Activated naive CD4-positive, alpha-beta T cell treated with anti-CD3 and anti-CD28 coated beads, Interleukin-2, amount 10 ng/mL, durations not matched to agents 7 days and 5 days (primary cell): ENCODE data around the gene NCLN.
A peak's percentile ranks its signal among the peaks of the same experiment; 100 is the strongest.
"Not testable (repeated sequence)": the region's sequence is repeated elsewhere in the genome, so short reads cannot be mapped to it uniquely, and the experiment has no call there.

Source experiments
- CTCF ChIA-PET: fragments of 350-600 bp; sonication (Branson Sonifier 250); formaldehyde crosslinking; loops from one replicate; lab custom pipeline; 2021; ENCODE audit warnings: antibody characterized with exemption; lab: Charles Lee
- DNase-seq: peaks from one replicate; pipeline ENCODE4 v3.0.0-alpha.2; 2020
- H3K27ac Mint-ChIP-seq: one replicate; pipeline ENCODE4 v1.8.0; 2021; ENCODE audit warnings: mild to moderate bottlenecking, moderate library complexity, mixed read lengths
- H3K27me3 Mint-ChIP-seq: one replicate; pipeline ENCODE4 v1.8.0; 2021; ENCODE audit warnings: mild to moderate bottlenecking, mixed read lengths
- H3K36me3 Mint-ChIP-seq: one replicate; pipeline ENCODE4 v1.8.0; 2021; ENCODE audit warnings: mixed read lengths
- H3K4me1 Mint-ChIP-seq: one replicate; pipeline ENCODE4 v1.8.0; 2021; ENCODE audit warnings: mixed read lengths
- H3K4me3 Mint-ChIP-seq: one replicate; pipeline ENCODE4 v1.8.0; 2021; ENCODE audit warnings: mild to moderate bottlenecking, moderate library complexity, mixed read lengths
- H3K9me3 Mint-ChIP-seq: one replicate; pipeline ENCODE4 v1.8.0; 2021; ENCODE audit warnings: mixed read lengths

NCLN gene

GRCh38 chr19:3162418-3163229 lies 23.1 kb upstream of the NCLN start:
- CTCF ChIA-PET = interaction anchor here (0.6 to 9.5 kb wide), 11 partner anchors 11 to 88 kb away, joined by 3 to 92 read pairs (median 5); no protein-coding TSS in a partner anchor
- peaks cover 15% of the 10 kb centered on the region for H3K9me3 Mint-ChIP-seq
- peaks cover 52% of the 10 kb centered on the region for H3K4me1 Mint-ChIP-seq
- DNase-seq = peak; percentile 50
- H3K27ac Mint-ChIP-seq = peak overlapping the region; percentile 61
- H3K27me3 Mint-ChIP-seq = no peaks in the 10 kb centered on the region
- no peak overlapping the region for H3K4me3 Mint-ChIP-seq
- peaks cover 65% of the 10 kb centered on the region for H3K36me3 Mint-ChIP-seq

GRCh38 chr19:3163230-3163886 lies 22.4 kb upstream of the NCLN start:
- peak; percentile 81 for DNase-seq
- no peak overlapping the region for H3K4me3 Mint-ChIP-seq
- peak overlapping the region; percentile 61 for H3K27ac Mint-ChIP-seq
- H3K27me3 Mint-ChIP-seq = peaks cover 6% of the 10 kb centered on the region
- CTCF ChIA-PET = interaction anchor here (1.2 to 9.5 kb wide), 7 partner anchors 17 to 67 kb away, joined by 3 to 92 read pairs (median 7); no protein-coding TSS in a partner anchor
- H3K36me3 Mint-ChIP-seq = peaks cover 62% of the 10 kb centered on the region
- H3K9me3 Mint-ChIP-seq = peaks cover 12% of the 10 kb centered on the region
- peaks cover 51% of the 10 kb centered on the region for H3K4me1 Mint-ChIP-seq

GRCh38 chr19:3163943-3164342 lies 21.8 kb upstream of the NCLN start:
- no peak overlapping the region for H3K27ac Mint-ChIP-seq
- H3K4me1 Mint-ChIP-seq = peaks cover 51% of the 10 kb centered on the region
- H3K36me3 Mint-ChIP-seq = peaks cover 57% of the 10 kb centered on the region
- CTCF ChIA-PET = interaction anchor here (1.2 to 9.5 kb wide), 7 partner anchors 17 to 68 kb away, joined by 3 to 92 read pairs (median 7); no protein-coding TSS in a partner anchor
- H3K9me3 Mint-ChIP-seq = peaks cover 12% of the 10 kb centered on the region
- H3K27me3 Mint-ChIP-seq = peaks cover 6% of the 10 kb centered on the region
- no peak for DNase-seq
- no peak overlapping the region for H3K4me3 Mint-ChIP-seq

GRCh38 chr19:3167533-3168272 lies 18.0 kb upstream of the NCLN start:
- Mint-ChIP-seq H3K4me3 (no peak overlapping the region), H3K27me3 (peaks cover 6% of the 10 kb centered on the region), H3K36me3 (peaks cover 35% of the 10 kb centered on the region), H3K4me1 (peaks cover 45% of the 10 kb centered on the region), H3K27ac (no peak overlapping the region), H3K9me3 (peaks cover 5% of the 10 kb centered on the region)
- CTCF ChIA-PET = no interaction called here
- no peak for DNase-seq

GRCh38 chr19:3171894-3172672 lies 13.6 kb upstream of the NCLN start:
- Mint-ChIP-seq H3K4me1 (peaks cover 31% of the 10 kb centered on the region), H3K9me3 (no peaks in the 10 kb centered on the region), H3K4me3 (no peak overlapping the region), H3K27ac (peak overlapping the region; percentile 70), H3K36me3 (peaks cover 9% of the 10 kb centered on the region), H3K27me3 (peaks cover 8% of the 10 kb centered on the region)
- no peak for DNase-seq
- CTCF ChIA-PET = no interaction called here

GRCh38 chr19:3172673-3173000 lies 13.1 kb upstream of the NCLN start:
- H3K27me3 Mint-ChIP-seq, H3K4me3 Mint-ChIP-seq, H3K9me3 Mint-ChIP-seq, DNase-seq, CTCF ChIA-PET: not testable (repeated sequence)
- Mint-ChIP-seq H3K4me1 (peaks cover 34% of the 10 kb centered on the region), H3K36me3 (peaks cover 10% of the 10 kb centered on the region), H3K27ac (peak overlapping the region; percentile 70)

GRCh38 chr19:3175781-3176714 lies 9.7 kb upstream of the NCLN start:
- Mint-ChIP-seq H3K36me3 (peaks cover 27% of the 10 kb centered on the region), H3K4me1 (peaks cover 33% of the 10 kb centered on the region), H3K27me3 (peaks cover 3% of the 10 kb centered on the region), H3K9me3 (no peaks in the 10 kb centered on the region), H3K4me3 (peak overlapping the region; percentile 13), H3K27ac (peak overlapping the region; percentile 94)
- DNase-seq = no peak
- CTCF ChIA-PET = interaction anchor here (0.9 kb wide), 1 partner anchor 225 kb away, joined by 3 read pairs; no protein-coding TSS in a partner anchor

GRCh38 chr19:3176715-3177501 lies 8.8 kb upstream of the NCLN start:
- CTCF ChIA-PET = no interaction called here
- Mint-ChIP-seq H3K9me3 (no peaks in the 10 kb centered on the region), H3K4me1 (peaks cover 25% of the 10 kb centered on the region), H3K36me3 (peaks cover 32% of the 10 kb centered on the region), H3K27ac (peak overlapping the region; percentile 94), H3K4me3 (peak overlapping the region; percentile 72), H3K27me3 (peaks cover 3% of the 10 kb centered on the region)
- peak; percentile 80 for DNase-seq

- Mint-ChIP-seq H3K27ac (peak within 1 kb of the TSS; percentile 97), H3K36me3 (peaks cover 38% of the 10 kb centered on the region), H3K27me3 (peaks cover 3% of the 10 kb centered on the region), H3K4me1 (peaks cover 29% of the 10 kb centered on the region), H3K9me3 (no peaks in the 10 kb centered on the region), H3K4me3 (peak within 1 kb of the TSS; percentile 100)
- CTCF ChIA-PET = interaction anchor here (1.7 kb wide), 1 partner anchor 74 kb away, joined by 4 read pairs; no protein-coding TSS in a partner anchor
- peak; percentile 86 for DNase-seq
Observed at GRCh38 chr19:3178377-3178972, 7.3 kb upstream of the NCLN start, which contains the start of gene S1PR4. Gene S1PR4, plus strand, starts transcription at chr19:3178769. Its CDS starts 24 bp downstream, at chr19:3178793.

GRCh38 chr19:3178973-3179738 lies 6.6 kb upstream of the NCLN start:
- H3K9me3 Mint-ChIP-seq = no peaks in the 10 kb centered on the region
- H3K27ac Mint-ChIP-seq = peak overlapping the region; percentile 97
- peaks cover 3% of the 10 kb centered on the region for H3K27me3 Mint-ChIP-seq
- CTCF ChIA-PET = interaction anchor here (1.7 kb wide), 1 partner anchor 75 kb away, joined by 4 read pairs; no protein-coding TSS in a partner anchor
- H3K4me3 Mint-ChIP-seq = peak overlapping the region; percentile 100
- DNase-seq = peak; percentile 55
- peaks cover 44% of the 10 kb centered on the region for H3K36me3 Mint-ChIP-seq
- H3K4me1 Mint-ChIP-seq = peaks cover 35% of the 10 kb centered on the region

GRCh38 chr19:3179739-3180293 lies 5.9 kb upstream of the NCLN start:
- CTCF ChIA-PET = interaction anchor here (1.7 kb wide), 1 partner anchor 75 kb away, joined by 4 read pairs; no protein-coding TSS in a partner anchor
- H3K36me3 Mint-ChIP-seq = peaks cover 50% of the 10 kb centered on the region
- no peaks in the 10 kb centered on the region for H3K9me3 Mint-ChIP-seq
- H3K4me3 Mint-ChIP-seq = peak overlapping the region; percentile 100
- DNase-seq = peak; percentile 51
- peaks cover 3% of the 10 kb centered on the region for H3K27me3 Mint-ChIP-seq
- H3K27ac Mint-ChIP-seq = peak overlapping the region; percentile 97
- H3K4me1 Mint-ChIP-seq = peaks cover 42% of the 10 kb centered on the region
